Measurements from ENCODE around the gene SCNN1A. TPM values are rescaled to one million over a fixed set of nuclear protein-coding genes. Genes with fewer than 3 reads are reported as not detected.

Gene SCNN1A
- total and polyA plus RNA-seq, 2 of the 4 experiments (the other 2 are of a cell fraction) = 0.41 TPM; not detected in 1

DNA sequence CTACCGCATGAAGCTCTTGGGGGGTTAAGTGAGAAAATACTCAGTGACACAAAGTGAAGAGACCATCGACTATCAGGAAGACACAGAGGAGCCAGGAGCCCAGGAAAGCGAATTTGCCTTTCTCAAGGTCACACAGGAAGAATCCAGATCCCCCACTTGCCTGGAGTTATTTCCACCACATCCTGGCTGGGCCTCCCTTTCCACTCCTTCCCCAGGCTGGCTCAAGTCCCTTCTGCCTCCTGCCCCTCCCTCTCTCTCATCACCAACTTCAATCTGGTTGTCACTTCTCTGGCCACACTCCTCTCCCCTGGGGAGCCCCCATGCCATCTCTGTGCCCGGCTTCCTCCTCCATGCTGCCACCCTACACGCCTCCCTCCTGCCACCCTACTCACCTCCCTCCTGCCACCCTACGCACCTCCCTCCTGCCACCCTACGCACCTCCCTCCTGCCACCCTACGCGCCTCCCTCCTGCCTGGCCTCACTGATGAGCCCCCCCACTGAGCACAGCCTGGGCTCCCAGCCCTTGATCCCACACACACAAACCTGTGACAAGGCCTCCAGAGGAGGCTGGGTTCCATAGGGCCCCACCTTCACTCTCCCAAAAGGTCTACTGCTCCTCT lies 6.3 kb downstream of the SCNN1A start:
- H3K14ac ChIP-seq (replicated peaks; ENCODE audit: low read depth, low read length) = no peak overlapping the region
- H3K9me3 ChIP-seq (ENCODE audit: control insufficient read depth, insufficient read depth, low read length) = no peaks in the 10 kb centered on the region
- dilution Hi-C loops (cut with HindIII; ENCODE audit: low sequenced_read_pairs, unreplicated experiment) = no loop called here
- intact Hi-C loops (cut with micrococcal nuclease) = no loop called here
- peak overlapping the region; percentile 20; the same call in 1 of the 2 replicates for H3K4ac ChIP-seq (ENCODE audit: low read depth, low read length)
- H3K4me1 ChIP-seq (ENCODE audit: control insufficient read depth, insufficient read depth, low read length) = peaks cover 19% of the 10 kb centered on the region
- 0 out of 2 replicates have a peak overlapping the region, but pooled peaks have one; percentile 13 for H2BK120ac ChIP-seq (ENCODE audit: low read depth, low read length)
- 0 out of 2 replicates have a peak overlapping the region, but pooled peaks have one; percentile 20 for H2BK20ac ChIP-seq (ENCODE audit: low read depth, low read length)
- DNase-seq (no peak), ATAC-seq (ENCODE audit: low read depth) (no peak)
- H4K8ac ChIP-seq (ENCODE audit: low read depth in 2 of 2, low read length in 2 of 2) = no peak overlapping the region
- no peak overlapping the region for H3K18ac ChIP-seq (ENCODE audit: low read depth, low read length)
- peaks cover 12% of the 10 kb centered on the region for H3K9me1 ChIP-seq (ENCODE audit: insufficient read depth, low read length)
- H3K27me3 ChIP-seq (ENCODE audit: control insufficient read depth, insufficient read depth, low read length) = no peaks in the 10 kb centered on the region
- no peak overlapping the region for H3K9ac ChIP-seq (ENCODE audit: low read depth, low read length)
- H4K91ac ChIP-seq (ENCODE audit: insufficient read depth, low read depth, low read length) = no peak overlapping the region
- H2AK9ac ChIP-seq (replicated peaks; ENCODE audit: low read depth, low read length, poor library complexity) = peak overlapping the region; percentile 1
- WGBS, 2 experiments (ENCODE audit: extremely low coverage in 2 of 2, insufficient read length in 1 of 2) = 100% methylated on average over 1 of the region's 9 CpGs; no CpG with 5 or more reads in 1 of the 2 experiments
- H3K36me3 ChIP-seq (ENCODE audit: control insufficient read depth, insufficient read depth, low read length) = no peaks in the 10 kb centered on the region
- no peak overlapping the region for H2AFZ ChIP-seq (replicated peaks; ENCODE audit: low read length, poor library complexity)
- H2BK5ac ChIP-seq (ENCODE audit: low read depth, low read length, poor library complexity, severe bottlenecking) = peak overlapping the region; percentile 6
- H3K27ac ChIP-seq (ENCODE audit: insufficient read depth, low read length) = no peak overlapping the region
- no peak overlapping the region for H2AK5ac ChIP-seq (ENCODE audit: low read depth, low read length)
- no TSS peak for BruUV-seq (replicated peaks)
- H3K23ac ChIP-seq (ENCODE audit: low read depth, low read length) = no peak overlapping the region
- no peak overlapping the region for H2BK15ac ChIP-seq (ENCODE audit: low read depth, low read length)
- TF ChIP-seq RCOR1 (IDR thresholded peaks at IDR 0.05; ENCODE audit: insufficient replicate concordance, low read length) (no peak), POLR2A (IDR thresholded peaks at IDR 0.05; ENCODE audit: low read depth, low read length) (no peak), MXI1 (IDR thresholded peaks at IDR 0.05; ENCODE audit: borderline replicate concordance, low read depth, low read length) (no peak), CHD1 (IDR thresholded peaks at IDR 0.05; ENCODE audit: low read depth, low read length) (no peak), SMC3 (IDR thresholded peaks at IDR 0.05; ENCODE audit: low read depth, low read length) (no peak), BHLHE40 (IDR thresholded peaks at IDR 0.05; ENCODE audit: low read depth, low read length) (no peak)
- TF ChIP-seq, protein P1, sequence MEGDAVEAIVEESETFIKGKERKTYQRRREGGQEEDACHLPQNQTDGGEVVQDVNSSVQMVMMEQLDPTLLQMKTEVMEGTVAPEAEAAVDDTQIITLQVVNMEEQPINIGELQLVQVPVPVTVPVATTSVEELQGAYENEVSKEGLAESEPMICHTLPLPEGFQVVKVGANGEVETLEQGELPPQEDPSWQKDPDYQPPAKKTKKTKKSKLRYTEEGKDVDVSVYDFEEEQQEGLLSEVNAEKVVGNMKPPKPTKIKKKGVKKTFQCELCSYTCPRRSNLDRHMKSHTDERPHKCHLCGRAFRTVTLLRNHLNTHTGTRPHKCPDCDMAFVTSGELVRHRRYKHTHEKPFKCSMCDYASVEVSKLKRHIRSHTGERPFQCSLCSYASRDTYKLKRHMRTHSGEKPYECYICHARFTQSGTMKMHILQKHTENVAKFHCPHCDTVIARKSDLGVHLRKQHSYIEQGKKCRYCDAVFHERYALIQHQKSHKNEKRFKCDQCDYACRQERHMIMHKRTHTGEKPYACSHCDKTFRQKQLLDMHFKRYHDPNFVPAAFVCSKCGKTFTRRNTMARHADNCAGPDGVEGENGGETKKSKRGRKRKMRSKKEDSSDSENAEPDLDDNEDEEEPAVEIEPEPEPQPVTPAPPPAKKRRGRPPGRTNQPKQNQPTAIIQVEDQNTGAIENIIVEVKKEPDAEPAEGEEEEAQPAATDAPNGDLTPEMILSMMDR (conservative IDR thresholded peaks at IDR 0.05; ENCODE audit: low read depth, low read length) = no peak
- H3K4me2 ChIP-seq (ENCODE audit: low read depth, low read length) = no peak overlapping the region
- H3K79me1 ChIP-seq (ENCODE audit: low read depth in 1 of 2, low read length in 2 of 2) = no peaks in the 10 kb centered on the region
- H3K4me3 ChIP-seq (ENCODE audit: insufficient read depth, low read depth, low read length) = no peak overlapping the region
- no peak overlapping the region for H3K56ac ChIP-seq (ENCODE audit: extremely low read depth, insufficient read depth, low read length)
- in situ Hi-C loops (cut with MboI; ENCODE audit: low sequenced_read_pairs) = no loop called here
- no peak overlapping the region for H4K5ac ChIP-seq (ENCODE audit: low read depth, low read length)
- H4K20me1 ChIP-seq (ENCODE audit: insufficient read depth, low read length) = no peaks in the 10 kb centered on the region
- ChIA-PET CTCF (no interaction called here), POLR2A (ENCODE audit: unreplicated experiment) (no interaction called here)

Measured in IMR-90 (cell line).